GM19025 (cell line): ENCODE measurements around the gene SRP72.
"Not testable (repeated sequence)": the region's sequence is repeated elsewhere in the genome, so short reads cannot be mapped to it uniquely, and the experiment has no call there.

Source experiments
- ATAC-seq: cut with Tn5 transposase; IDR thresholded peaks from one replicate; pipeline ENCODE4 v1.9.1; 2021; ENCODE audit warnings: mild to moderate bottlenecking, low read depth, moderate library complexity; ENCODE audit not compliant: unreplicated experiment

SRP72 gene

GRCh38 chr4:56465599-56466295 is 1.7 kb upstream of the SRP72 start:
- no peak for ATAC-seq

GRCh38 chr4:56466296-56466761 is 1.1 kb upstream of the SRP72 start:
- not testable (repeated sequence) for ATAC-seq

- ATAC-seq: no peak
These were observed 520 bp upstream of the SRP72 start for GRCh38 chr4:56466910-56467283.

GRCh38 chr4:56468097-56468422 is 643 bp downstream of the SRP72 start:
- ATAC-seq: peak; percentile 25

- no peak for ATAC-seq
These were observed 2.2 kb downstream of the SRP72 start for GRCh38 chr4:56469489-56470210.

GRCh38 chr4:56475917-56476316 is 8.5 kb downstream of the SRP72 start:
- ATAC-seq: peak; percentile 74

GRCh38 chr4:56477192-56477702 is 9.8 kb downstream of the SRP72 start:
- ATAC-seq: no peak

GRCh38 chr4:56480691-56481090 is 13.3 kb downstream of the SRP72 start:
- ATAC-seq: no peak

GRCh38 chr4:56496241-56496640 is 28.8 kb downstream of the SRP72 start:
- ATAC-seq: no peak

- ATAC-seq: peak; percentile 58
These were observed 38.1 kb downstream of the SRP72 start, which contains the start of gene ARL9 for GRCh38 chr4:56505269-56506130. ARL9 (plus strand) TSS chr4:56505791; CDS start chr4:56505863, 72 bp downstream.

GRCh38 chr4:56511098-56511497 is 43.7 kb downstream of the SRP72 start:
- no peak for ATAC-seq

GRCh38 chr4:56512166-56512565 is 44.7 kb downstream of the SRP72 start:
- ATAC-seq: no peak

- ATAC-seq: no peak
These were observed 46.1 kb downstream of the SRP72 start for GRCh38 chr4:56513517-56513916.

GRCh38 chr4:56530269-56531148 is 63.1 kb downstream of the SRP72 start:
- peak; percentile 97 for ATAC-seq

GRCh38 chr4:56531149-56531770 is 63.8 kb downstream of the SRP72 start:
- ATAC-seq: no peak

- no peak for ATAC-seq
These were observed 64.4 kb downstream of the SRP72 start for GRCh38 chr4:56531823-56532222.

- no peak for ATAC-seq
These were observed 64.8 kb downstream of the SRP72 start for GRCh38 chr4:56532239-56532638.

- no peak for ATAC-seq
These were observed 68.5 kb downstream of the SRP72 start for GRCh38 chr4:56535915-56536314.

GRCh38 chr4:56537147-56537546 is 69.7 kb downstream of the SRP72 start:
- no peak for ATAC-seq
